ENCODE measurements around the gene RNF135.
"Not testable (repeated sequence)": the region's sequence is repeated elsewhere in the genome, so short reads cannot be mapped to it uniquely, and the experiment has no call there.

RNF135 gene

GRCh38 chr17:31004160-31004559, 33.3 kb downstream of the RNF135 start:
- no peak for DNase-seq

GRCh38 chr17:31007695-31008373, 37.0 kb downstream of the RNF135 start:
- no peak for DNase-seq

- DNase-seq, result peak; percentile 57
Observed at GRCh38 chr17:31008374-31009041, 37.7 kb downstream of the RNF135 start.

GRCh38 chr17:31009042-31009702, 38.3 kb downstream of the RNF135 start:
- DNase-seq, result not testable (repeated sequence)

- DNase-seq, result not testable (repeated sequence)
Observed at GRCh38 chr17:31010014-31010413, 39.2 kb downstream of the RNF135 start.

GRCh38 chr17:31013844-31014243, 43.0 kb downstream of the RNF135 start:
- DNase-seq, result no peak

- no peak for DNase-seq
Observed at GRCh38 chr17:31015639-31016038, 44.8 kb downstream of the RNF135 start.

- no peak for DNase-seq
Observed at GRCh38 chr17:31019004-31019403, 48.2 kb downstream of the RNF135 start.

GRCh38 chr17:31023171-31023570, 52.3 kb downstream of the RNF135 start:
- DNase-seq, result not testable (repeated sequence)

- DNase-seq, result no peak
Observed at GRCh38 chr17:31031841-31032240, 61.0 kb downstream of the RNF135 start.

- not testable (repeated sequence) for DNase-seq
Observed at GRCh38 chr17:31035611-31036010, 64.8 kb downstream of the RNF135 start.

GRCh38 chr17:31040837-31041236, 70.0 kb downstream of the RNF135 start:
- not testable (repeated sequence) for DNase-seq

GRCh38 chr17:31042378-31042777, 71.5 kb downstream of the RNF135 start:
- not testable (repeated sequence) for DNase-seq

GRCh38 chr17:31046856-31047425, 76.1 kb downstream of the RNF135 start:
- not testable (repeated sequence) for DNase-seq

- DNase-seq, result no peak
Observed at GRCh38 chr17:31048142-31048541, 77.3 kb downstream of the RNF135 start.

- no peak for DNase-seq
Observed at GRCh38 chr17:31048780-31049179, 77.9 kb downstream of the RNF135 start.
